Stimulated activated CD8-positive, alpha-beta memory T cell treated with anti-CD3 and anti-CD28 coated beads, Interleukin-7, amount 100 ng/mL, for 24 hours (primary cell): ENCODE measurements around the gene KRTAP12-3.
"Not testable (repeated sequence)": the region's sequence is repeated elsewhere in the genome, so short reads cannot be mapped to it uniquely, and the experiment has no call there.

Source experiments
- DNase-seq: peaks from one replicate; pipeline ENCODE4 v3.0.0-alpha.2; 2020; ENCODE audit warnings: low read depth

The KRTAP12-3 gene, protein sequence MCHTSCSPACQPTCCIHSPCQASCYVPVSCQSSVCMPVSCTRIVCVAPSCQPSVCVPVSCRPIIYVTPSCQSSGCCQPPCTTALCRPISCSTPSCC

DNA sequence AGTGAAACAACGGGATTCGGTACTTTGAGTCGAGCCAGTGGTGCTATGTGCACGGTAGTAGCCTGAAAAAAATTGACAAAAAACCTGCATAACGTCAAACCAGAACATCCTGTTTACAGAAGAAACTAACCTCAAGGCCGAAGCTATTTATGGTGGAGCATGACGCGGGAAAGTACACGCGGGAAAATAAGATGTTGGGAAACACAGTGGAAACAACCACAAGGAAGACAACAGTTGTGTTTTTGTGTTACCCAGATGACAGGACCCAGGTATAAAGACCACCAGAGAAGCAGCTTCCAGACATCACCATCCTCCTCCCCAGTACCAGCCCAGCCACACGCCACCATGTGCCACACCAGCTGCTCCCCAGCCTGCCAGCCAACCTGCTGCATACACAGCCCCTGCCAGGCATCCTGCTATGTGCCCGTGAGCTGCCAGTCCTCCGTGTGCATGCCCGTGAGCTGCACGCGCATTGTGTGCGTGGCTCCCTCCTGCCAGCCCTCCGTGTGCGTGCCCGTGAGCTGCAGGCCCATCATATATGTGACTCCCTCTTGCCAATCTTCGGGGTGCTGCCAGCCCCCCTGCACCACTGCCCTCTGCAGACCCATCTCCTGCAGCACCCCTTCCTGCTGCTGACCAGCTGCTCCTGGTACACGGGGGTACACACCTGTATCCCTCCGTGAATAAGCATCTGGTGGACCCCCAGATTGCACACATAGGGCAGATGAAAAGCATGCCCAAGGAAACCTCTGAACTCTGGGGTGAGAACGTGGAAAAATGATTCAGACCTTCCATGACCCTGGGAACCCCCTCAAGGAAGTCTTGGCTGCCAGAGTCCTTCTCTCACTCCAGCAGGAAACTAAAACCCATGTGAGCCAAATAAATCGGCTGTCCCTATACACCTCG is at the start of gene KRTAP12-3:
Gene KRTAP12-3 (plus strand): TSS at position 298 of the 906 bp plus-strand sequence. CDS start 48 bp downstream, at position 346.
- no peak for DNase-seq

DNA sequence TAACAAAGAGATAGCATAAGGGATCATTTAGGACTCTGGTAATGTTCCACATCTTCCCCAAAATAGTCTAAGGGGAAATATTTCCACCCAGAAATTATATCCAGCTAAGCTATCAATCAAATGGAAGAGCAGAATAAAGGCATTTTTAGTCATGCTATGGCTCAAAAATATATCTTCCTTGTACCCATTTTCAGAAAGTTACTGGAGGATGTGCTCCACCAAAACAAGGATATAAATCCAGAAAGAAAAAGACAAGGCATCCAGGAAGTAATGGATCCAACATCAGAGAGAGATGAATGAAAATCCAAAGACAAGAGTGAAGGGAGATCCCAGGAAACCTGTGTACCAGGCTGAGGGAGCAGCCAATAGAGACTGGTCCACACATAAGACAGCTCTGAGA is 48.5 kb upstream of the KRTAP12-3 start:
- DNase-seq = no peak

DNA sequence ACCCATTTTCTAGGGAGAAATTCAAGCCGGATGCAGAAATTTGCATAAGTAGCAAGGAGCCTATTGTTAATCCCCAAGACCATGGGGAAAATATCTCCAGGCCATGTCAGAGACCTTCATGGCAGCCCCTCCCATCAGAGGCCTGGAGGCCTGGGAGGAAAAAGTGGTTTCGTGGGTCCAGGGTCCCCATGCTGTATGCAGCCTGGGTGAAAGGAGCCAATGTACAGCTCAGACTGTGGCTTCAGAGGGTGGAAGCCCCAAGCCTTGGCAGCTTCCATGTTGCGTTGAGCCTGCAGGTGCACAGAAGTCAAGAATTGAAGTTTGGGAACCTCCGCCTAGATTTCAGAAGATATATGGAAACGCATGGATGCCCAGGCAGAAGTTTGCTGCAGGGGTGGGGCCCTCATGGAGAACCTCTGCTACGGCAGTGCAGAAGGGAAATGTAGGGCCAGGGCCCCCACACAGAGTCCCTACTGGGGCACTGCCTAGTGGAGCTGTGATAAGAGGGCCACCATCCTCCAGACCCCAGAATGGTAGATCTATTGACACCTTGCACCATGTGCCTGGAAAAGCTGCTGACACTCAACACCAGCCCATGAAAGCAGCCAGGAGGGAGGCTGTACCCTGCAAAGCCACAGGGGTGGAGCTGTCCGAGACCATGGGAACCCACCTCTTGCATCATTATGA is 47.4 kb upstream of the KRTAP12-3 start:
- DNase-seq = not testable (repeated sequence)

DNA sequence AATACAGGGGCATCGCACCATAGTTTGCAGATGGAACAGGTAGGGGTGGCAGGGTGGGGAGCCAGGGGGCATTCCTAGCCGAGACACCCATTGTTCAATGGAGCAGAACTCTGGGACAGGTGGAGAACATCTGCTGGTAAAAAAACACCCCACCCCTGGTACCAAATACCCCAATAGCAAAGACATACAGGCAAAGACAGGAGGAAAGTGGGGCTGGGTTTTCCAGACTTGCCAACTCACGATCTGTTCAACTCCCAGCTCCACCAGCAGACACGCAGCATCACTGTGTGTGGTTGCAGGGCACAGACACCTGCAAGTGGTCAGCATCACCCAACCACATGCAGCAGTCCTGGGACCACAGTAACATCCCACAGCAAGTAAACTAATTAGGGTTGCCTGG is 46.2 kb upstream of the KRTAP12-3 start:
- DNase-seq = no peak

DNA sequence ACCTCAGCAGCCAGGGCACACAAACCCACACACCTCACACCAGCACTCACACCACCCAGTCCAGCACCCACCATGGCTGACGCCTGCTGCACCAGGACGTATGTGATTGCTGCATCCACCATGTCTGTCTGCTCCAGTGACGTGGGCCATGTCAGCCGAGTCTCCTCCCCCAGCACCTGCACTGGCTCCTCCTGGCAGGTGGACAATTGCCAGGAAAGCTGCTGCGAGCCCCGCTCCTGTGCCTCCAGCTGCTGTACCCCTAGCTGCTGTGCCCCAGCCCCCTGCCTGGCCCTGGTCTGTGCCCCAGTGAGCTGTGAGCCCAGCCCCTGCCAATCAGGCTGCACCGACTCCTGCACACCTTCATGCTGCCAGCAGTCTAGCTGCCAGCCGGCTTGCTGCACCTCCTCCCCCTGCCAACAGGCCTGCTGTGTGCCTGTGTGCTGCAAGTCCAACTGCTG is 45.7 kb upstream of the KRTAP12-3 start, which contains the start of gene KRTAP10-8:
Gene KRTAP10-8 (plus strand): TSS at position 51 of the 458 bp plus-strand sequence. CDS start 22 bp downstream, at position 73.
- no peak for DNase-seq

DNA sequence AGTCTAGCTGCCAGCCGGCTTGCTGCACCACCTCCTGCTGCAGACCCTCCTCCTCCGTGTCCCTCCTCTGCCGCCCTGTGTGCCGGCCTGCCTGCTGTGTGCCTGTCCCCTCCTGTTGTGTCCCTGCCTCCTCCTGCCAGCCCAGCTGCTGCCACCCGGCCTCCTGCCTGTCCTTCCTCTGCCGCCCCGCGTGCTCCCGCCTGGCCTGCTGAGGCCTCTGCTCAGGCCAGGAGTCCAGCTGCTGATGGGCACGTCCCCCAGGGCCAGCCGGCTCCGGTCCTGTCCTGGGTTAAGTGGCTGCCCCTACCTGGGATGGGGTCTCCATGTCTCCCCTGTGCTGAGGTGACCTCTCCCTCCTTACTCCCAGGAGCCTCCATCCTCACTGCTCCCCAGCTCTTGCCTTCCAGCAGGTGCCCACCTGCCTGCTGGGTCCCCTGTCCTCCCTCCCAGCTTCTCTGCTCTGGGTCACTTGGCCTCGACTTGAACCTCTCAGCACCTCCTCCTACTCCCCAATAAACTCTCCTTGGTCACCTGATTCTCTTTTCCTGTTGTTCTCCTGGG is 45.0 kb upstream of the KRTAP12-3 start:
- no peak for DNase-seq

DNA sequence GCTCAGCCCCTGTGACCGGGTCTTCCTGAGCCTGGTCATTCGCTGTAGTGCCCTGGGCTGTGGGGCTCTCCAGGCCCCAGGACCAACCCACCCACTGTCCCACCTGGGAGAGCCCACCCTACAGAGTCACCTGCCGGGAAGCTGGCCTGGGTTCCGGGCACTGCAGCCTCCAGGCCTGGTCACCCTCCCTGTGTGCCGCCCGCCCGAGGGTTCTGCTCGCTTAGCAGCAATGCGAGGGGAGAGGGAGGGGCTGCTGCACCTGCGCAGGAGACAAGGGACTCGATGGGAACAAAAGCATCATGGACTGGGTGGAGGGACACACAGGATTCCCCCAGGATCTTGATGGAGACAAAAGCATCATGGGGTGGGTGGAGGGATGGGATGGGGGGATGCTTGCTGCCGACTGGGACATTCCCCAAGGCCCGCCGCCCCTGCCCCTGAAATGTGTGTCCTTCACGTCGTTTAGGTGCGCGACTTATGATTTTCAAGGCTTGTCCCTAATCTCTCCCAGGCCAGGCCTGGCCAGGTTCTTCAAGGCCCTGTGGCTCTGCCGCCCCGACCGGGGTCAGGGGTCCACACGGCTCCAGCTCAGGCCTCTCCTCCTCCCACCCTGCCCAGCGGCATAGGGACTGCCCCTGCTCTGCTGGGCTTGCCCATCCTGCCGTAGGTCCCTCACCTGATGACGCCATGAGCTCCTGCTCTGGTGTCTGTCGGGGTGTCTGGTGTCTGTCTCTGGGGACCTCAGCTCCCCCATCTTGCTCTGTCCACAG is 44.2 kb upstream of the KRTAP12-3 start:
- DNase-seq = no peak

DNA sequence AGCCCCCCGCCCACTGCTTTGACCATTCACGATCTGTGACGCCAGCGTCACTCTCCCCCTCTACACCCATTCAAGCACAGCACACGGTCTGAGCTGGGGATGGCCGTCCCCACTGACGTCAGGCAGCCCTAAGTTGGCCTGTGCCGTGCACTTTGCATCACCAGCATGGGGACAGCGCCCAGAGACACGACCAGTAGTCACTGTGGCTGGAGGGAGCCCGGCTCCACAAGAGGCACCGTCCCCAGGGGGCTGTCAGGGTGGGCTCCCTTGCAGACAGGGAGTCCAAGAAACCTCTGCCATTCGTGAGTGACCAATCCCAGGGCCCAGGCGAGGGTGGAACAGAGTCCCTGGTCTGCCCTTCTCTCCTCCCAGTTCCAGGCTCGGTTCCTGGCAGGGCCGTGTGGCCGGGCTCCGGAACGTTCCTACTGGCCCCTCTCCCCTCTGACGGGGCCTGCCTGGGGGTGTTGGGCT is 43.5 kb upstream of the KRTAP12-3 start:
- no peak for DNase-seq

DNA sequence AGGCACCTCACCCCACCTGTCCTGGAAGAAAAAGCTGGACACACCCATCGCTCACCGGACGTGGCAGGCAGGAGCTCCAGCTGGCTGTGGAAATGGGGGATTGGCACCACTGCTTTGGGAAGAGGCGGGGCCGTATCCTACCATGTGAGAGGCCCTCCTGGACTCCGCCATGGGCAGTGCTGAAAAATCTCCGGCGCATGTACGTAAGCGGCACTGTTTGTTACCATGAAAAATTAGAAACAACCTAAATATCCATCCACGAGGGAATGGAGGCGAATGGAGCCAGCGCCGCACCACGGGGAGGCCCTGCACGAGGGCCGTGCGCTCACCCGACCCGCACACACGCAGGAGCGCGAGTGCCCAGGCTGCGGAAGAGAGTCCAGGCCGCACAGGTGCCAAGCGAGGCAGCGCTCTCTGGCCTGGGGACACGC is 42.8 kb upstream of the KRTAP12-3 start:
- no peak for DNase-seq

DNA sequence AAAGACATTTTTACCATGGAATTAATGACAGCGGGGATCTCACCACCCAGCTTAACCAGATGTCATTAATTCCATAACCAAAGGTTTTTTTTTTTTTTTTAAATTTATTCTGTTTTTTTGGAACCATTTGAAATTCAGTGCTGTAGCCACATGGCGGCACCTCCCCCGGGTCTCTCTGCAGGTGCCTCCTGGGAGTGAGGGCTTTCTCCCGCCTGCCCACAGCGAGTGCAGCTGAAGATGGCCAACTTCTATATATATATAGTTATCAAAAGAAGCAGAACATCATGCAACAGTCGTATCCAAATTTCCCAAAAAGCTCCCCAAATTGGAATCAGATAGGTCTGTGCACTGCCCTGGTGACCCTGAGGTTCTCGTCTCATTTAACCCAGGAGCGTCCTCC is 42.3 kb upstream of the KRTAP12-3 start:
- DNase-seq = no peak

DNA sequence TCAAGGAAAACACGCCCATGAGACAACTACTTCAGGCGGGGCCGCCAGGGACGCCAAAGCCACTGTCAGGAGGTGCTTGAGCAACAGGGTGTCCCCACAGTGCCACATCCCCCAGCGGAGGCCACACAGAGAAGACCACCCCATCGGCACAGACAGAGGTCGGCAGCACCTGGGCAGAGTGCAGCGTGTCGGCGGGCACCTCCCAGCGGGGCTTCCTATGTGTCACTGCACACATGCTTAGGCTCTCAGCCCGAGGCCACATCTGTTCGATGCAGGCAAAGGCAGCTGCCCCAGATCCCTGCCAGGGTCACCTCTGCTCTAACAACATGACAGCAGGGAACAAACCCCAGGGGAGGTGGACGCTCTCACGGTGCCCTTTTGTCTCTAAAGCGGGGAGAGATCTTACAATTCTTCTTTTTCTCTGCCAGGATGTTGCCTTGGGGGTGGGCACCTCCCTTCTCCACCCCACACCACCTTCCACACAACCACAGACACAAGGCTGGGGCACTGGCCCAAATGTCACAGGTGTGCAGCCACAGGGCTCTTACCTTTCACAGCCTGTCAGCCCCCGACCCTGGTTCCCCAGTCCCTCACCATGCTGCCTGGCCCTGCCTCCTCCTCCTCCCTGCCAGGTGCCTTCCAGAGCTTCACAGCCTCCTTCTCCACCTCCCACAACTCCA is 41.7 kb upstream of the KRTAP12-3 start:
- no peak for DNase-seq

DNA sequence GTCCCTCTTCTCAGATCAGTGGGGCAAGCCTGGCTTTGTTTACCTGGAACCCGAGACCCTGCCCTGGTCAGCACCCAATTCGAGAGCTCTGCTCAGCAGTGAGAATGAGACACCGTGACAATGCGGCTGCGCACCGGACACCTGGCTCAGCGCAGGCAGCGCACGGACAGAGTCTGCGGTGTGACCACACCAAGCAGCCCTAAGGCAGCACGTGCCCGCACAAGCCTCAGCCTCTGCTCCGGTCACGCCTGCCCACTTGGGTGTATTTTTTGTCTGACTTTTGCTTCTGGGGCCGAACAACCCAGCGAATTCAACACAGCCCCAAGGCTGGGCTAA is 41.2 kb upstream of the KRTAP12-3 start:
- DNase-seq = no peak

DNA sequence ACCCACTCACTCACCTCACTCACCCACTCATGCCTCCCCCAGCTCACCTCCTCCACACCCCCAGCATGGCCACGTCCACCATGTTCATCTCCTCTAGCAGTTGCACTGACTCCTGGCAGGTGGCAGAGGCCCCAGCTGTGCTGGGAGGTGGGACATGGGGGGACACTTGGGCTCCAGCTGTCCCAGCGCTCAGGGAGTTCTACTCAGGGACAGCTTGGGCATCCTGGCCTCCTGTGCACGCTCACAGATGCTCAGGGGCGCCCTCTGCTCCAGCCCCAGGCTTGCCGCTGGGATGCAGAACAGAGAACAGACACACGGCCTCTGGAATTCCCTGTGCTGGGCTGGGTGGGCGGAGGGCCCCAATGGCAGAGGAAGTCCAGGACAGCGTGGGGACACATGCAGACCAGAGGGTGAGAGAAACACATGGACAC is 40.6 kb upstream of the KRTAP12-3 start:
- DNase-seq = no peak

DNA sequence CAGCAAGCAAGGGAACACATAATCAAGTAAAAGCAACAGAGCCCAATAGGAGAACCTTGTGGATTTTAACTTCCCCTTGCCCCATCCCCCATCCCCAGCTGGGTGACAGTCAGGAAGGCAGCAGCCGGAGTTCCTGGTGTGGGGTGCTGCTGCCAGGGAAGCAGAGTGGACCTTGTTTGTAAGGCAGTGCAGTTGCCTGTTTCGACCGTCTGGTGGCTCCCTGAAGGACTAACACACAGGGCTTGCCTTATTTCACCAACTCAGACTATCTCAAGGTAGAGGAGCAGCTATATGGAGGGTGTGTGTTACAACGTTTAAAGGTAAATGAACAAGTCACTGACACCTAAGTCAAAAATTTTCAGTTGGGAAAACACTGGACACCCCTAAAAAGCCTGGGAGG is 39.2 kb upstream of the KRTAP12-3 start:
- DNase-seq = no peak

DNA sequence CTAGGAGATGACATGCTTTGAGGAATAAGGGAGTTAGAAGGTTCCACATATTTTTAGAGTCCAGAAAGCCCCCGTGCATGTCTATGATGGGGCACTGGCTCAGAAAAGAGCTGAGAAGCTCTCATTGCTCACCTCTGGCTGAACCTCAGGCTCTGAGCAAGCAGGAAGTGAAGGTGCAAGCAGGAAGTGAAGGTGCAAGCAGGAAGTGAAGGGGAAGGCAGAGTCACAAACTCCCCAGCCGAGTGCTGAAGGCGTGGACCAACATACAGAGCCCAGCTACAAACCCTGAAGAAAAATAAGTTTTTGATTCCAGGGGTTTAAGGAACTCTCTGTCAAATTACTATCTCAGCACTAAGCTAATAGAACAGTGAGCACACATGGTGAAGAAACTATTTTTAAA is 38.8 kb upstream of the KRTAP12-3 start:
- DNase-seq = peak; percentile 17

DNA sequence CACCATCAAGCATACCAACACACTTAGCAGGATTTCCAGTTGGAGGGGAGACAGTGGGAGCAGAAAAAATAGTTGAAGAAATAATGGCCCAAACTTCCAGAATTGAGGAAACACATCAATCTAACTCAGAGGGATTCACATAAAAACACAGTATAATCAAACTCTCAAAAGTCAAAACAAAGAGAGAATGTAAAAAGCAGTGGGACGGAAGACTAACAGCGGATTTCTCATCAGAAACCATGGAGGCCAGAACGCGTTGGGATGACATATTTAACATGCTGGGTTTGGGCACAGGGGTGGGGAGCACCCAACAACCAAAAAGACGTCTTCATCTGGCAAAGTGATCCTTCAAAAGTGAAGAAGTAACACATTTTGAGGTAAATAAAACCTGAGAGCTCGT is 37.8 kb upstream of the KRTAP12-3 start:
- no peak for DNase-seq

DNA sequence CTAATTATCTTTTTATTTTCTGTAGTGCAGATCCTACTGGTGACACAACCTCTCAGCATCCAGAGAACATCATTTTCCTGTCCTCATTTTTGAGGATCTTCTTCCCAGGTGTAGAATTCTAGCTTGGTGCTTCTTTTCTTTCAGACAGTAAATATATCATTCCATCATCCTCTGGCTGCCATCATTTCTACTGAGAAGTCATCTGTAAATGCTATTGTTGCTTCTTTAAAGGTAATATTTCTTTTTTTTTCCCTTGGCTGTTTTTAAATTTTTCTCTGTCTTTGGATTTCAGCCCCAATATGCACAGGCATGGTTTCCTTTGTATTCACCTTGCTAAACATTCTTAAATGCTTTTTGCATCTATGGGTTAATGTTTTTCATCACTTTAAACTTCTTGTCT is 34.2 kb upstream of the KRTAP12-3 start:
- DNase-seq = no peak

DNA sequence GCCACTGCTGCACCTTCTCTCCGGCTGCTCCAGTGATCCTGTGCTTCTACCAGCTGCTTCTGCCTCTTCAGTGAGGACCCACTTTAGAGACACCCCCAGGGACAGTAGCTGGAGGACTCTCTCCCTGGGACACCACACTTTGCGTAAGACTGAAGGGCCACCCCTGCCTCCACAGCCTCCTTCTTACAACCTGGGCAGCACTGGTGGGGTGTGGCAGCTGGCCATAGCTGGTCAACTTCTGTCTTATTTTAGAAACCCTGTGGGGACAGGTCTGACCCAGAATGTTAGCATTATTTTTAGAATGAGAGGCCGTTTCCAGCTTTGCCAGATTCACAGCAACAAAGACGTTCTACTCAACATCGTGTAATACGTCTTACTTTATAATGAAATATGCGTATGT is 32.0 kb upstream of the KRTAP12-3 start:
- no peak for DNase-seq

DNA sequence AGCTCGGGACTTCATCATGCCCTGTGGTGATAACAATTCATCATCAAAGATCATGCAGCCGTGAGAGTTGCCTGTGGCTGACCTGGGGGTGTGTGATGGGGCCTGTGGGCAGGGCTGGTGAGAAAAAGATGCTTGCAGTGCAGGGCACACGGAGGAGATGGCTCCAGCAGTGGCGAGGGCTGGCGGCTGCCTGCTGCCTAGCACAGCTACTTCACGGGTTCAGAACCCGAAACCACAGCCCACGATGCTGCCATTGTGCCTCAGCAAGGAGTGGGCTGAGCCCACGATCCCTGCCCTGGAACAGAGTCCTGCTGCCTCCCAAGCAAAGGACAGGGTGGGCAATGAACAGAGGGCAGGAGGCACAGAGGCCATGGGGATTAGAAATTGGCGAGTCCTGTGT is 31.5 kb upstream of the KRTAP12-3 start:
- no peak for DNase-seq

DNA sequence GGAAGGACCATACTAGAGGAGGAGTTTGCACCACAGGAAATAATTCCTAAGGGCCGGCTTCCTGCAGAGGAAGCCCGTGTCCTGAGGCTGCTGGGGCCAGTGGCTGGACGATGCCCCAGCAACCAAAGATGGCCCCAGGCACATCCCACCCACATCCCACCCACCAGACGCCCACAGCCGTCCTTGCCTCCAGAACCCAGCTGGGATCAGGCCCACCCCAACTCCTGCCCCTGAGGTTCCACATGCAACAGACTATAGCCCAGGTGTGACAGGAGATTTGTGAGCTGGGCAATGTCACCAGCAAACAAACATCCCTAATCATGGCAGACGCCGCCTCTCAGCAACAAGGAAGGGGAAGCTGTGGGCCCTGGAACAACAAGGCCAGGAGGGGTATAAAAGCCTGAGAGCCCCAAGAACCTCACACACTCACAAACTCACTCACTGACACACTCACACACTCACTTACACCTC is 31.0 kb upstream of the KRTAP12-3 start, which contains the start of gene KRTAP10-9:
Gene KRTAP10-9 (plus strand): TSS at position 421 of the 471 bp plus-strand sequence. CDS start 79 bp downstream, outside the sequence.
- no peak for DNase-seq
